PC-3 (cell line): Measurements from ENCODE around the gene ROR1.

Source experiments
- CTCF ChIP-seq: fragments of 300-600 bp; sonication (generic); conservative IDR thresholded peaks from 2 replicates; pipeline ENCODE4 v1.5.1; 2017; ENCODE audit warnings: antibody characterized with exemption, low read depth, mild to moderate bottlenecking, low read length
- EZH2 ChIP-seq: fragments of 300-600 bp; sonication (generic); IDR thresholded peaks from one replicate; pipeline ENCODE4 v1.6.1; 2017; ENCODE audit warnings: antibody characterized with exemption, mild to moderate bottlenecking, low read length; ENCODE audit not compliant: unreplicated experiment

DNA sequence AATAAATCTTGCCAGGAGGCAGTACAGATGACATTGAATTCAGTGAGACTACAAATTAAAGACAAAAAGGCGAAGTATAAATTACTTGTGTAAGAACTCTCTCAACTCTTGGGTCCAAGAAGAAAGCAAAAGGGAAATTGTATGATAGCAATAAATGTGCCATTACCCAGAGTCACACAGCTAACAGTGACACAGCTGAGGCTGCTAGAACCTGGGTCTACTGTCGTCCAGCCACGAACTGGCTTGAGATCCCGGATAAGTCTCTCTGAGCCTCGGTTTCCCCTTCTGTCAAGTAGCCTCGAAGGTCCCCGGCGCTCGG, 362 bp upstream of the ROR1 start:
- TF ChIP-seq EZH2 (no peak), CTCF (no peak)
